Endothelial cell (in vitro differentiated cells): ENCODE results near the gene LPCAT1. TPM values are rescaled to one million over a fixed set of nuclear protein-coding genes. Genes with fewer than 3 reads are reported as not detected.
A peak's percentile ranks its signal among the peaks of the same experiment; 100 is the strongest.
"Not testable (repeated sequence)": the region's sequence is repeated elsewhere in the genome, so short reads cannot be mapped to it uniquely, and the experiment has no call there.

ENCODE experiments used
- DNase-seq: peaks from one replicate; pipeline ENCODE4 v3.0.0; 2021; ENCODE audit warnings: low spot score
- H3K27ac Mint-ChIP-seq: one replicate; pipeline ENCODE4 v1.8.0; 2021; ENCODE audit warnings: mixed read lengths, inconsistent platforms; ENCODE audit not compliant: unreplicated experiment
- H3K27me3 Mint-ChIP-seq: one replicate; pipeline ENCODE4 v1.8.0; 2021; ENCODE audit warnings: mild to moderate bottlenecking, moderate library complexity, mixed read lengths, inconsistent platforms; ENCODE audit not compliant: unreplicated experiment
- H3K36me3 Mint-ChIP-seq: one replicate; pipeline ENCODE4 v1.8.0; 2021; ENCODE audit warnings: mild to moderate bottlenecking, low read depth, mixed read lengths, inconsistent platforms; ENCODE audit not compliant: unreplicated experiment
- H3K4me1 Mint-ChIP-seq: one replicate; pipeline ENCODE4 v1.8.0; 2021; ENCODE audit warnings: mild to moderate bottlenecking, mixed read lengths, inconsistent platforms; ENCODE audit not compliant: unreplicated experiment
- H3K4me3 Mint-ChIP-seq: one replicate; pipeline ENCODE4 v1.8.0; 2021; ENCODE audit warnings: mild to moderate bottlenecking, mixed read lengths, inconsistent platforms; ENCODE audit not compliant: unreplicated experiment
- H3K9me3 Mint-ChIP-seq: one replicate; pipeline ENCODE4 v1.8.0; 2021; ENCODE audit warnings: mixed read lengths, inconsistent platforms; ENCODE audit not compliant: unreplicated experiment
- total RNA-seq: library from RNA; stranded (reverse); fragmentation: NEBNext Ultra II Directional; extraction: Animal tissue kit (Norgen Biotek cat#: 25700); gene quantifications from one replicate; pipeline ENCODE4 v1.2.1, GENCODE V29; 2021; ENCODE audit not compliant: unreplicated experiment
- TF ChIP-seq, protein P1 (sequence below): fragments of 200-600 bp; sonication (generic); IDR thresholded peaks from one replicate; pipeline ENCODE4 v1.5.0; 2021; ENCODE audit warnings: antibody characterized with exemption; ENCODE audit not compliant: unreplicated experiment

The LPCAT1 gene
- total RNA-seq, 1 donor from 2014 or later, result 81.3 TPM

DNA sequence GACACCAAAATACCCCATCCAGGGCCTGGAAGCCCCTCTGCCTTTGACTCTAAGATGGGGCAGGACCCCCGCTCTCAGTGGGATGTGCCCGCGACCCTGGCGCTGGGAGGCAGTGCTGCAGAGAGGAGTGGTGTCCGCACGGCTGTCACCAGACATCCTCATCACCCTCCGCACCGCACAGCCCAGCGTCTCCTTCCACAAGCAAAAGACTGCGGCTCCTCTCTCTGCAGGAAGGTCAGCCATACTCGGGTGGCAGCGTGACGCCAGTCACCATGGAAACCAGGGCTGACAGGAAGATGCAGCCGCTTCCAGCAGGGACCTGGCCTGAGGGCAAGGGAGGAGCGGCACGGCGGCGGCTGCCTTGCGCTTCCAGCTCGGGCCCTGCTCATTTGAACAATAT is 61.4 kb downstream of the LPCAT1 start:
- Mint-ChIP-seq H3K27ac (no peak overlapping the region), H3K9me3 (no peaks in the 10 kb centered on the region), H3K4me1 (peaks cover 3% of the 10 kb centered on the region), H3K36me3 (peaks cover 51% of the 10 kb centered on the region), H3K4me3 (no peak overlapping the region), H3K27me3 (peaks cover 9% of the 10 kb centered on the region)
- no peak for DNase-seq
- TF ChIP-seq, protein P1, sequence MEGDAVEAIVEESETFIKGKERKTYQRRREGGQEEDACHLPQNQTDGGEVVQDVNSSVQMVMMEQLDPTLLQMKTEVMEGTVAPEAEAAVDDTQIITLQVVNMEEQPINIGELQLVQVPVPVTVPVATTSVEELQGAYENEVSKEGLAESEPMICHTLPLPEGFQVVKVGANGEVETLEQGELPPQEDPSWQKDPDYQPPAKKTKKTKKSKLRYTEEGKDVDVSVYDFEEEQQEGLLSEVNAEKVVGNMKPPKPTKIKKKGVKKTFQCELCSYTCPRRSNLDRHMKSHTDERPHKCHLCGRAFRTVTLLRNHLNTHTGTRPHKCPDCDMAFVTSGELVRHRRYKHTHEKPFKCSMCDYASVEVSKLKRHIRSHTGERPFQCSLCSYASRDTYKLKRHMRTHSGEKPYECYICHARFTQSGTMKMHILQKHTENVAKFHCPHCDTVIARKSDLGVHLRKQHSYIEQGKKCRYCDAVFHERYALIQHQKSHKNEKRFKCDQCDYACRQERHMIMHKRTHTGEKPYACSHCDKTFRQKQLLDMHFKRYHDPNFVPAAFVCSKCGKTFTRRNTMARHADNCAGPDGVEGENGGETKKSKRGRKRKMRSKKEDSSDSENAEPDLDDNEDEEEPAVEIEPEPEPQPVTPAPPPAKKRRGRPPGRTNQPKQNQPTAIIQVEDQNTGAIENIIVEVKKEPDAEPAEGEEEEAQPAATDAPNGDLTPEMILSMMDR, result no peak

DNA sequence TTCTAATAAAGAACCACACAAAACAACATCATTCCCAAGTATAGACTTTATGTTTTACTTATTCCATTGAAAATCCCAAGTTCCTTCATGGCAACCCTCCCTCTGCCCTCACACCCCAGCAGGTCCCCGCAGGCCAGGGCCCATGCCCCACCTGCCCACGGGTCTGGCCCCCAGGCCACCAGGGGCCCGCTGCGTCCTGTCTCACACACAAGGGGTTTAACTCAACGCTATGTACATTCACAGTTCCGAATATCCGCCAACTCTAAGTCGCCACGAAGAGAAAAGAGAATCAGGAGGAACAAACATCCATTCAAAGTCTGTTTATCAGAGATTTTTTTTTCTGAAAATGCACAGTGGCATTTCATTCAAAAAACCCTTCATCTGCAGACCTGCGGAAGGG is 62.4 kb downstream of the LPCAT1 start:
- H3K27ac Mint-ChIP-seq, result no peak overlapping the region
- no peak overlapping the region for H3K4me3 Mint-ChIP-seq
- peaks cover 9% of the 10 kb centered on the region for H3K27me3 Mint-ChIP-seq
- H3K36me3 Mint-ChIP-seq, result peaks cover 55% of the 10 kb centered on the region
- H3K9me3 Mint-ChIP-seq, result no peaks in the 10 kb centered on the region
- TF ChIP-seq, protein P1, result no peak
- peaks cover 3% of the 10 kb centered on the region for H3K4me1 Mint-ChIP-seq
- DNase-seq, result no peak

DNA sequence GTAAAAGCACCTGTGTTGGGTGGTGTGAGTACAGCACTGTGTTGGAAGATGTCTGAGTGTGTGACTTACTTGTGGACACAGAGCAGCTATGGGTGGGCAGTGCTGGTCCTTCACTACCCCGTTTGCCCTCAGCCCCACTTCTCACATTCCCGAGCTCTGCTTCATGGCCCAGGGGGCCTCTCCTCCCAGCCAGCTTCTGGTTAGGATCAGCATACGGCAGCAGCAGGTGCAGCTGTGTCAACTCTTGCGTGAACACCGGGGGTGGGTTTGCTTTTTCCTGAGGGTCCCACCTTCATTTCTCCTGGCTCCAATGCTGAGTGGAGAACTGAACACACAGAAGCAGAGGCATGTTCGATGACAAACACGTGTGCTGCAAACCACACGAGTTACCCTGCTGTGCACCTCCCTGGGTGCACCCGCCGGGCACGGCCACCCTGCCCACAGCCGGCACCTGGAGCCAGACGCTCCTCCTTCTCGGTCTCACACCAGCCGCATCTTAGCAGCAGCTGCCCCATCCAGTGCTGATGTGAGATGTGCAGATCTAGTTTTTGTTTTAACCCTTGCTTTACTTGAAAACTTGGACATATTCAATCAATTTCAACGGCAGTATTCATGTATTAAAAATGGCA is 63.6 kb downstream of the LPCAT1 start:
- peaks cover 48% of the 10 kb centered on the region for H3K36me3 Mint-ChIP-seq
- peaks cover under 1% of the 10 kb centered on the region for H3K4me1 Mint-ChIP-seq
- H3K4me3 Mint-ChIP-seq, result peak overlapping the region; percentile 32
- no peak overlapping the region for H3K27ac Mint-ChIP-seq
- no peaks in the 10 kb centered on the region for H3K9me3 Mint-ChIP-seq
- TF ChIP-seq, protein P1, result no peak
- DNase-seq, result no peak
- H3K27me3 Mint-ChIP-seq, result peaks cover 6% of the 10 kb centered on the region

DNA sequence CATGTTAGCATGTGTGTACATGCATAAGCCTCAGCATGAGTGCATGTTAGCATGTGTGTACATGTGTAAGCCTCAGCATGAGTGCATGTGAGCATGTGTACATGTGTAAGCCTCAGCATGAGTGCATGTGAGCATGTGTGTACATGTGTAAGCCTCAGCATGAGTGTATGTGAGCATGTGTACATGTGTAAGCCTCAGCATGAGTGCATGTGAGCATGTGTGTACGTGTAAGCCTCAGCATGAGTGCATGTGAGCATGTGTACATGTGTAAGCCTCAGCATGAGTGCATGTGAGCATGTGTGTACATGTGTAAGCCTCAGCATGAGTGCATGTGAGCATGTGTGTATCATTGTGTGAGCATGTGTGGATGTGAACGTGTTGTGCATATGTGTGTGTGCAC is 64.3 kb downstream of the LPCAT1 start:
- not testable (repeated sequence) for H3K27ac Mint-ChIP-seq, H3K4me3 Mint-ChIP-seq

DNA sequence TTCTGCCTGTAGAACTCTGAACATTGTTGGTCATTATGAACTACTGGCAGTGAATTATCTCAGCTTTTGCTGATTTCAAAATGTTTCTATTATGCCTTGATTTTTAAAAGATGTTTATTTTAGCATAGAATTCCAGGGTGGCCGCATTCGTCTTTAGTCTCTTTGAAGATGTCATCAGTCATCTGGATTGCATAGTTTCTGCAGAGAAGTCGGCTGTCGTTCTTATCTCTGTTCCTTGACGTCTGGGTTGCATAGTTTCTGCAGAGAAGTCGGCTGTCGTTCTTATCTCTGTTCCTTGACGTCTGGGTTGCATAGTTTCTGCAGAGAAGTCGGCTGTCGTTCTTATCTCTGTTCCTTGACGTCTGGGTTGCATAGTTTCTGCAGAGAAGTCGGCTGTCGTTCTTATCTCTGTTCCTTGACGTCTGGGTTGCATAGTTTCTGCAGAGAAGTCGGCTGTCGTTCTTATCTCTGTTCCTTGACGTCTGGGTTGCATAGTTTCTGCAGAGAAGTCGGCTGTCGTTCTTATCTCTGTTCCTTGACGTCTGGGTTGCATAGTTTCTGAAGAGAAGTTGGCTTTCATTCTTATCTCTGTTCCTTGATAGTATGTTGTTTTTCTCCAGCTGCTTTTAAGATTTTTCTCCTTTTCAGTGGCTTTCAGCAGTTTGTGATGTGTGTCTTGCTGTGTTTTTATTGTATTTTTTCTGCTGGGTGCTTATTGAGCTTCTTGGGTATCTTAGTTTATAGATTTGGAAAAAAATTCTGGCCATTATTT is 67.5 kb downstream of the LPCAT1 start:
- peaks cover 26% of the 10 kb centered on the region for H3K36me3 Mint-ChIP-seq
- peaks cover 17% of the 10 kb centered on the region for H3K9me3 Mint-ChIP-seq
- DNase-seq, H3K27ac Mint-ChIP-seq, H3K27me3 Mint-ChIP-seq, H3K4me1 Mint-ChIP-seq: not testable (repeated sequence)
- peak overlapping the region; percentile 33 for H3K4me3 Mint-ChIP-seq

More for the DNA sequence above, 64.3 kb downstream of the LPCAT1 start:
- not testable (repeated sequence) for DNase-seq, H3K4me1 Mint-ChIP-seq, H3K27me3 Mint-ChIP-seq, H3K9me3 Mint-ChIP-seq
- H3K36me3 Mint-ChIP-seq, result peaks cover 41% of the 10 kb centered on the region

DNA sequence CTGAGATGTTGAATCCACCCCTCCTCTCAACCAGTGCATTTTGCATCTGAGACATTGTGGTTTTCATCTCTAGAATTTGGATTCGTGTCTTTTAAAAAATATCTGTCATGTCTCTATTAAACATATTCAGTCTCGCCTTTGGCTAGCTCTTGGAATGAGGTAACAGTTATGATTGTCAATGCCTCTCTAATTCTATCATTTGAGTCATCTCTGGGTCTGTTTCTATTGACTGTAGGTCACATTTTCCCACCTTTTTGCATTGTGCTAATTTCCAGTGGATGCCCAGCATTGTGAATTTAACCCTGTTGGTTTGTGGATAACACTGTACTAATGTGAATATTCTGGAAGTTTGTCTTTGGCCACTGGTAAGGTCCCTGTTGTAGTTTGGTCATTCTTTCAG is 70.1 kb downstream of the LPCAT1 start:
- TF ChIP-seq, protein P1, result no peak
- H3K4me3 Mint-ChIP-seq, result no peak overlapping the region
- peaks cover 17% of the 10 kb centered on the region for H3K9me3 Mint-ChIP-seq
- H3K4me1 Mint-ChIP-seq, result no peaks in the 10 kb centered on the region
- H3K27ac Mint-ChIP-seq, result no peak overlapping the region
- no peak for DNase-seq
- peaks cover 2% of the 10 kb centered on the region for H3K27me3 Mint-ChIP-seq
- peaks cover 13% of the 10 kb centered on the region for H3K36me3 Mint-ChIP-seq
